ENCODE data around the gene STK32A.

Gene STK32A

GRCh38 chr5:147248561-147248960 is 13.7 kb downstream of the STK32A start:
- in situ Hi-C loops (cut with MboI; ENCODE audit: low sequenced_read_pairs) = no loop called here

DNA sequence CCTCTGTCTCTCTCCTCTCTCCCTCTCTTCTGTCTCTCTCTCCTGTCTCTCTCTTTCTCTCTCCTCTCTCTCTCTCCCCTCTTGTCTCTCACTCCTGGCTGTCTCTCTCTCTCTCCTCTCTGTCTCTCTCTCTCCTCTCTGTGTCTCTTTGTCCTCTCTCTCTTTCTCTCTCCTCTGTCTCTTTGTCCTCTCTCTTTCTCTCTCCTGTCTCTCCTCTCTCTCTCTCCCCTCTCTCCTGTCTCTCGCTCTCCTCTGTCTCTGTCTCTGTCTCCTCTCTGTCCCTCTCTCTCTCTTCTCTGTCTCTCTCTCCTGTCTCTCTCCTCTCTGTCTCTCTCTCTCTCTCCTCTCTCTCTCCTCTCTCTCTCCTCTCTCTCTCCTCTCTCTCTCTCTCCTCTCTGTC is 25.0 kb downstream of the STK32A start:
- in situ Hi-C loops (cut with MboI; ENCODE audit: low sequenced_read_pairs) = no loop called here

- in situ Hi-C loops (cut with MboI; ENCODE audit: low sequenced_read_pairs) = no loop called here
Measured at GRCh38 chr5:147267082-147267832, 32.4 kb downstream of the STK32A start.

- in situ Hi-C loops (cut with MboI; ENCODE audit: low sequenced_read_pairs) = no loop called here
Measured at GRCh38 chr5:147276497-147276896, 41.7 kb downstream of the STK32A start.

DNA sequence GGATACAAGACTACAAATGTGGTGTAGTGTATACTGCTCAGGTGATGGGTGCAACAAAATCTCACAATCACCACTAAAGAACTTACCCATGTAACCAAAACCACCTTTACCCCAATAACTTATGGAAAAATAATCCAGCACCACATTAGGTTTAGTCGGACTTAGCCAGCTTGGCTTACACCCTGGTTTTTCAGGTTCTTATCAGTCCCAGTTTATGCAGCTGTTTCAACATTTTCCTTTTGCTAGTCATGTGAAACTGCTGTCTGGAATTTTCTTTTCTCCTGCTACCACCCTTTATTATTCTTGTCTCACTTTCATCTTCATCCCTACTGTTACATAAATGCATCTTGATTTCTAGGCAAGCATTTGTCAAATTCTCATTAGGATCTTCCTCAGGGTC is 51.5 kb downstream of the STK32A start:
- in situ Hi-C loops (cut with MboI; ENCODE audit: low sequenced_read_pairs) = no loop called here

DNA sequence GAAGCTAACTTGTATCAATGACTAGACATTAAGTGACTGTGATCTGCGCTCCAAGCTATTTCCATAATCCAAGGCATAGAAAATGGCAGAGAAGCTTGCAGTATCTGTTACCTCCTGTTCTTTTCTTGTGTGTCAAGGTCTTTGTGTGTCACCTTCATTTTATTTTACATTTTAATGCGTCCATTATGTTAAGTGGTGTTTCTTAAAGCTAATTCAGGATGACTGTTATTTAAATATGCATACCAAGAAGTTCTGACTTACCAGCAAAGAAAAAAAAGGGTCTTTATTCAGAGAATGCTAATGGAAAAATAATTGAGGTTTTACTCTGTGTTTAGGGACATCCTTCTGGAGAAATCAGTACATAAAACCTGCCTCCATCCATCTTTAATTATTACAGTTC is 52.3 kb downstream of the STK32A start:
- in situ Hi-C loops (cut with MboI; ENCODE audit: low sequenced_read_pairs) = no loop called here

- in situ Hi-C loops (cut with MboI; ENCODE audit: low sequenced_read_pairs) = no loop called here
Measured at GRCh38 chr5:147290261-147290660, 55.4 kb downstream of the STK32A start.

DNA sequence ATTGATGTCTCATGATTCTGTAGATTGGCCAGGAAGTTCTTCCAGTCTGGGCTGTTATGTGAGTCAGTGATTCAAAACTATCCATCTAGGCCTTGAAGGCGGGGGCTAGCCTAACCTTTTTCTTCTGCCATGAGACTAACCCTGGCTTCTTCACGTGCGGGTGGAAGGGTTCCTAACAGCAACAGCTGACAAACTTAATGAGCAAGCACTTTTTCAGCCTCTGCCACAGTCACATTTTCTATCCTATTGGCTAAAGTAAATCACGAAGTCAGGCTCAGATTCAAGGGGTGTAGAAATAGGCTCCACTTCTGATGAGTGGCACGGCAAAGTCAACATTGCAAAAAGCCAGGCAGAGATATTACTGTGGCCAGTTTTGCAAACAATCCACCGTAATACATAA is 68.4 kb downstream of the STK32A start:
- in situ Hi-C loops (cut with MboI; ENCODE audit: low sequenced_read_pairs) = no loop called here

- in situ Hi-C loops (cut with MboI; ENCODE audit: low sequenced_read_pairs) = no loop called here
Measured at GRCh38 chr5:147303976-147304375, 69.2 kb downstream of the STK32A start.

- in situ Hi-C loops (cut with MboI; ENCODE audit: low sequenced_read_pairs) = no loop called here
Measured at GRCh38 chr5:147305147-147305546, 70.3 kb downstream of the STK32A start.

DNA sequence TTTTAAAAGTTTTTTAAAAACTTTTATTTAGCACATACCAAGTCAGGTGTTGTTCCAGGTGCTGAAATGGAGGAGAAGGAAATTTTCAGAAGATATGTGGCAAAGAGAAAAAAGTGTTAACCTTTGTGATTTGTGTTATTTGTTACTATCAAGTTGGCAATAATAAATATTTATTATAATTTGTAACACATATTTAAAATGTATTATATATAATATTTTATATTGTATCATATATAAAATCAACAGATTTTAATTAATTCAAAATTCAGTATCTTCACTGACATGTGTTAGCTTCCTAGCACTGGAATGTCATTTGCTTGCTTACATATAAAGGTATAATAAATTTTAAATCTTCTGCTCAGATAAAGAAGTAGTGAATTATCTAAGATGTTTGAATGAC is 71.5 kb downstream of the STK32A start:
- in situ Hi-C loops (cut with MboI; ENCODE audit: low sequenced_read_pairs) = no loop called here

DNA sequence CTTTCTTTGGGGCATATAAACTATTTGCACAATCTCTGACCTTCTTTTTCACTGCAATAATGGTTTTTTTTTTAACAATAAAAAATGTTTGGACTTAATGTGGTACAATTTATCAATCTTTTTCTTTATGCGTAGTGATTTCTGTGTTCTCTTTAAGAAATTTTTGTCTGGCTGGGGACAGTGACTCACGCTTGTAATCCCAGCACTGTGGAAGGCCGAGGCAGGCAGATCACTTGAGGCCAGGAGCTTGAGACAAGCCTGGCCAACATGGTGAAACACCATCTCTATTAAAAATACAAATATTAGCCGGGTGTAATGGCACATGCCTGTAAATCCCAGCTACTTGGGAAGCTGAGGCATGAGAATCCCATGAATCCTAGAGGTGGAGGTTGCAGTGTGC is 72.3 kb downstream of the STK32A start:
- in situ Hi-C loops (cut with MboI; ENCODE audit: low sequenced_read_pairs) = no loop called here

DNA sequence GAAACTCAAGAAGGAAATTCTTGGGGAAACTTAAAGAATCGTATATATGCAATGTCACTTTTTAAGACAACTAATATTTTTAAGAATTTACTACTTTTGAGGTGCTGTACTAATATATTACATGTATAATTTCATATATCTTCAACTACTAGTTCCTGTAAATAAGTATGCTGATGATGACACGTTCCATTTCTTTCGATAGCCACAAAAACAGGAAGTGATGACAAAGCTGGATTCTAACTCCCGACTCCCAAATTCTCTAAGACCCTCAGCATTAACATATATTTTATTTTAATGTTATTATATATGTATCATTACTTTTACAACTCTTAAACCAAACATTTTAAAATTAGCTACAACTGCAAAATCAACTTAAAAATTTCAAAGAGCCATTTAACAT is 74.8 kb downstream of the STK32A start:
- in situ Hi-C loops (cut with MboI; ENCODE audit: low sequenced_read_pairs) = no loop called here

GRCh38 chr5:147310059-147310704 is 75.4 kb downstream of the STK32A start:
- in situ Hi-C loops (cut with MboI; ENCODE audit: low sequenced_read_pairs) = no loop called here

DNA sequence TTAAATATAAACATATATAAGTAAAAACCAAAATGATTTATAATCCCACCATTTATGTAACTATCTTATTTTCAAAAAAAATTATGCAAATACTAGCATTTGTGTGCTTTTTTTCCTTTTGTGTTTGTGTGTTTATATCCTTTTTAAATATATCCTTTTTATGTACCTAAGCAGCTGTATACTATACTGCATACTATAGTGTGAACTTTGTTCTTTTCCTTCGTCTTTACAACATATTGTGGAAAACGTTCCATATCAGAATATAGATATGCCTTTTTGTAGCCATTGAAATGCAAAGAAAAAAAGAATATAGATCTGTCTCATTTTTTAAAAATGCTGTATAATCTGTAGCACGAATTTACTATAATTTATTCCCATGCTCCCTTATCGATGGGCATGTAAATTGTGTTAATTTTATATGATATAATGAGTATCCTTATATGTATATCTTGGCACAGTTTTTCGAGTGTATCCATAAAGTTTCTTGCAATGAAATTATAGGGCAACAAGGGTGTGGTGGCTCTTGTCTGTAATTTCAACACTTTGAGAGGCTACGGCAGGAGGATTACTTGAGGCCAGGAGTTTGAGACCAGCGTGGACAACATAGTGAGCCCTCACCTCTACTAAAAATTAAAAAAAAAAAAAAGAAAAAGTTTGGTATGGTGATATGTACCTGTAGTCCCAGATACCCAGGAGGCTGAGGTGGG is 83.3 kb downstream of the STK32A start:
- in situ Hi-C loops (cut with MboI; ENCODE audit: low sequenced_read_pairs) = no loop called here

DNA sequence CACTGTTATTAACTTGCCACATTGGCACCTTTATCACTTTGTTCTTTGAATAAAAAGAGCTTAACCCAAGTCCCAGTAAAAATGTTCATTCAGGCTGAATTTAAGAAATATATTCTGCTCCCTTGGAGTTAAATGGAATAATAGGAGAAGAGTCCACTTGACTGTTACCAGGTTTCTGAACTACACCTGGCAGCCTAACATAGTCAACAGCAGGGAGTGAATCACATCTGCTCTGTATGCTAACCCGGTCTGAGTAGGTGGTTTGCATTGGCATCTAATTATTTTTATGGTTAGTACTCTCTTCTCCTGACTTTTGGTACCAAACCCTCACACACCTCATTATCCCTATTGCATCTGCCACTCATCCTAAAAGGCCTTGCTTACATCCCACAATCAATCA is 86.7 kb downstream of the STK32A start:
- in situ Hi-C loops (cut with MboI; ENCODE audit: low sequenced_read_pairs) = no loop called here

DNA sequence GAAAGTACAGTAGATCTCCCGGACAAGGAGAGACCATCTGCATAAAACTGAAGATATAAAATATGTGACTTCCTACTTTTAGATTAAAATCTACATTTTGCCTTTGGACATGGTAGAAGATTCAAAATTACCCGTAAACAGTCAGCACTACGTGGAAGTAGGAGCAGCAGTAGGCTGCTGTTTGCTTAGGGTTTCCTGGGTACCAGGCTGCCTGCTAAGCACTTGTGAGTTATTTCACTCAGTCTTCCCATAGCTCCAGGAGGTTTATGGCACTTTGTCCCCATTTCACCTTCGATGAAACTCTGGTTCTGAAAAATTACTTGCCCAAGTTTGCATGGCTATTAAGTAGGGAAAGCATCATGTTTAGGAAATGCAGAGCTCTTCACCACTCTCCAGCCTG is 92.6 kb downstream of the STK32A start:
- in situ Hi-C loops (cut with MboI; ENCODE audit: low sequenced_read_pairs) = no loop called here

DNA sequence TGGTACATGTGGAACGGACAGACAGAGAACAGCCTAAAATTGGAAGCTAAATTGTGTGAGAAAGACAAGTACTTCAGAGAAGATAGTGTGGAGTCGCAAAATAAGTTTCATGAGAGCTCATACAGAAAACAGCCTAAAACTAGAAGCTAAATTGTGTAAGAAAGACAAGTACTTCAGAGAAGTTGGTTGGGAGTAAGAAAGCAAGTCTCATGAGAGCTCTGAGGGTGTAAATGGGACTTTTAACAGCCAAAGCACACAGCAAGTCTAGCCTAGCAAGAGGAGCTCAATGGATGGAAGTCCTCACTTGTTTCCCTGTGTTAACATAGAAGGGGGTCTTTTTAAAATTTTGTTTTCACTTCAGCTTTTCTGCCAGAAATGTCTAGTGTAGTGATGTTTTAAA is 93.1 kb downstream of the STK32A start:
- in situ Hi-C loops (cut with MboI; ENCODE audit: low sequenced_read_pairs) = no loop called here

DNA sequence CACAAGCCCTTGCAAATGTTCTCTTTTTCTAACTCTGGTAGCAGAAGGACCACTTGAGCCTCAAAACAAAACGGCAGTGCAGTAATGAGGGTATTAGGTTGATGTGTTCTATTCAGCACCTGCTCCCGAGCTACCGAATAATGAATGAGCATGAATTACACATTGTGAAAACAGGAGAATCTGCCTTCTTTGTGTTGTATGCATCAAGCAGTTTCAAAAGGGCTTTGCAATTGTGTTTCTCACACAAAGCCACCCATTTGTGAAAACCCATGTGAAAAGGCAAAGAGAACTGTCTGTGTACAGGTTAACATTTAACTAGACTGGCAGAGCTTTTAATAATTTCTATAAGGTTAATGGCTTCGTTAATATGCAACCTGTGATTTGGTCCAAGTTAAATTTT is 97.8 kb downstream of the STK32A start:
- in situ Hi-C loops (cut with MboI; ENCODE audit: low sequenced_read_pairs) = no loop called here

- in situ Hi-C loops (cut with MboI; ENCODE audit: low sequenced_read_pairs) = no loop called here
Measured at GRCh38 chr5:147336876-147337275, 102.0 kb downstream of the STK32A start.

DNA sequence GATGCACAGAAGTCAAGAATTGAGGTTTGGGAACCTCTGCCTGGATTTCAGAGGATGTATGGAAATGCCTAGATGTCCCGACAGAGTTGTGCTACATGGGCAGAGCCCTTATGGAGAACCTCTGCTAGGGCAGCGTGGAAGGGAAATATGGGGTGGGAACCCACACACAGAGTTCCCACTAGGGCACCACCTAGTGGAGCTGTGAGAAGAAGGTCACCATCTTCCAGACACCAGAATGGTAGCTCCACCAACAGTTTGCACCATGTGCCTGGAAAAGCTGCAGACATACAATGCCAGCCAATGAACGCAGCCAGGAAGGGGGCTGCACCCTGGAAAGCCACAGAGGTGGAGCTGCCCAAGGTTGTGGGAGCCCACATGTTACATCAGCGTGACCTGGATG is 104.5 kb downstream of the STK32A start:
- in situ Hi-C loops (cut with MboI; ENCODE audit: low sequenced_read_pairs) = no loop called here

DNA sequence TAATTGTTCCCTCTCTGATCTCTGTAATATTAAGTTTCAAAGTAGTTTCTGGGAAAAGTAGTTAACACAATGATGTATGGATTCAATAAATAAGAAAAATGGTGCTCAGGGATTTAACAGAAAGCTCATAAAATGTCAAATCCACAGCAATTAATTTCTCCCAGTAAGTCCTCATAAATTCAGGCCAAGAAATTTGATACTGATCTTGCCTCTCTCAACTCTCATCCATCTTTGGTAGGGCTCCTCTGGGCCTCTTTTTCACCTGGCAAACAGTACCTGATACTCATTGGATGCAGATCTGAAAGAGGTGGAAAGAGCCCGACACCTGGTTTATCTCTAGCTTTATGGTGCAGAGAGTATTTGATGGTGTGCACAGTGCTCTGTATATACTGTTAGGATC is 106.1 kb downstream of the STK32A start:
- in situ Hi-C loops (cut with MboI; ENCODE audit: low sequenced_read_pairs) = no loop called here

Measured in HL-60/S4 treated with phorbol 12-myristate 13-acetate at 8.2 ng/mL for 4 days and 3 days (cell line).